HepG2 (cell line): ENCODE measurements around the gene CYSRT1. TPM values are rescaled to one million over a fixed set of nuclear protein-coding genes. Genes with fewer than 3 reads are reported as not detected.

Source experiments
- BHLHE40 ChIP-seq: IDR thresholded peaks from 2 replicates; pipeline ENCODE4 v1.6.1; 2011; ENCODE audit warnings: low read length, improper control_type of control experiment
- GATA4 ChIP-seq: sonication (generic); IDR thresholded peaks from 2 replicates; pipeline ENCODE4 v1.6.1; 2016; ENCODE audit warnings: antibody characterized with exemption, low read depth, borderline replicate concordance
- GLI4 ChIP-seq: sonication (generic); formaldehyde crosslinking; IDR thresholded peaks from 2 replicates; pipeline ENCODE4 v1.5.1; 2020; ENCODE audit warnings: missing genetic modification reagents, mild to moderate bottlenecking, moderate library complexity, borderline replicate concordance
- HMG20A ChIP-seq: IDR thresholded peaks from 2 replicates; pipeline ENCODE4 v1.6.1; 2016; ENCODE audit warnings: borderline replicate concordance
- IKZF4 ChIP-seq: sonication (generic); formaldehyde crosslinking; IDR thresholded peaks from 2 replicates; pipeline ENCODE4 v1.5.1; 2020; ENCODE audit warnings: borderline replicate concordance, mild to moderate bottlenecking, low read depth, missing genetic modification reagents; ENCODE audit errors: not compliant biosample characterization
- MED8 ChIP-seq: sonication (generic); formaldehyde crosslinking; IDR thresholded peaks from 2 replicates; pipeline ENCODE4 v1.8.1; 2023; ENCODE audit warnings: mild to moderate bottlenecking, missing genetic modification reagents; ENCODE audit not compliant: insufficient replicate concordance
- MTA1 ChIP-seq: sonication (generic); formaldehyde crosslinking; IDR thresholded peaks from 2 replicates; pipeline ENCODE4 v1.4.0; 2020; ENCODE audit warnings: missing genetic modification reagents, mild to moderate bottlenecking, borderline replicate concordance
- MXI1 ChIP-seq: IDR thresholded peaks from 3 replicates; pipeline ENCODE4 v1.6.1; 2012; ENCODE audit warnings: low read depth, low read length, inconsistent platforms, borderline replicate concordance
- PAXIP1 ChIP-seq: sonication (generic); formaldehyde crosslinking; conservative IDR thresholded peaks from 2 replicates; pipeline ENCODE4 v1.4.0; 2020; ENCODE audit warnings: mild to moderate bottlenecking, missing genetic modification reagents, moderate library complexity
- PHB2 ChIP-seq: fragments of 450-650 bp; IDR thresholded peaks from 2 replicates; pipeline ENCODE4 v1.6.1; 2018; ENCODE audit not compliant: partially characterized antibody
- POLR2AphosphoS5 ChIP-seq: IDR thresholded peaks from 2 replicates; pipeline ENCODE4 v1.6.1; 2012; ENCODE audit warnings: low read depth, low read length
- POLR2G ChIP-seq: fragments of 200-400 bp; formaldehyde crosslinking; IDR thresholded peaks from 2 replicates; pipeline ENCODE4 v1.6.1; 2018; ENCODE audit warnings: mild to moderate bottlenecking, low read depth, low read length, moderate library complexity
- SOX13 ChIP-seq, 3 experiments: fragments of 450-650 bp in 1 of 3; sonication (generic) in 1 of 3; formaldehyde crosslinking in 1 of 3; IDR thresholded peaks in 2 of 3; conservative IDR thresholded peaks in 1 of 3; 2 replicates each; pipeline versions ENCODE4 v1.5.0 to v1.6.1; 2016 to 2020; ENCODE audit warnings: antibody characterized with exemption in 1 of 3, mild to moderate bottlenecking in 1 of 3, missing compliant biosample characterization in 1 of 3, missing genetic modification reagents in 1 of 3, moderate library complexity in 1 of 3
- SP2 ChIP-seq: sonication (generic); formaldehyde crosslinking; IDR thresholded peaks from 2 replicates; pipeline ENCODE4 v1.5.1; 2020; ENCODE audit warnings: mild to moderate bottlenecking, missing genetic modification reagents
- ZBTB21 ChIP-seq: sonication (generic); formaldehyde crosslinking; IDR thresholded peaks from 2 replicates; pipeline ENCODE4 v1.4.0; 2020; ENCODE audit warnings: missing genetic modification reagents
- ZNF468 ChIP-seq: sonication (generic); formaldehyde crosslinking; IDR thresholded peaks from 2 replicates; pipeline ENCODE4 v1.8.0; 2022; ENCODE audit warnings: mild to moderate bottlenecking, moderate library complexity, missing genetic modification reagents
- ZNF572 ChIP-seq: sonication (generic); formaldehyde crosslinking; IDR thresholded peaks from 2 replicates; pipeline ENCODE4 v1.5.1; 2020; ENCODE audit warnings: mild to moderate bottlenecking, missing genetic modification reagents
- ZNF777 ChIP-seq: sonication (generic); formaldehyde crosslinking; IDR thresholded peaks from 2 replicates; pipeline ENCODE4 v1.4.0; 2020; ENCODE audit warnings: missing genetic modification reagents
- polyA plus RNA-seq, 8 experiments: library from polyadenylated mRNA; depleted of rRNA in 3 of 8; stranded (reverse) in 7 of 8; unstranded in 1 of 8; fragments of >200 nt; fragmentation: Illumina TruSeq in 4 of 8; extraction: Trizol in 4 of 8; gene quantifications; 2 replicates each; pipeline versions ENCODE4 v1.2.1 to v1.2.3, GENCODE V29; 2011 to 2016; ENCODE audit warnings: low read depth in 4 of 8, missing spikeins in 1 of 8, mixed read lengths in 1 of 8; ENCODE audit not compliant: insufficient read depth in 1 of 8
- total RNA-seq, 5 experiments: library from RNA; depleted of rRNA; stranded (reverse); fragments of >200 nt; fragmentation: Illumina TruSeq; extraction: Trizol; gene quantifications; 2 replicates each; pipeline ENCODE4 v1.2.3, GENCODE V29; 2016; ENCODE audit warnings: low read depth in 1 of 5
- TF ChIP-seq, protein P1 (sequence below): sonication (generic); formaldehyde crosslinking; IDR thresholded peaks from 2 replicates; pipeline ENCODE4 v1.4.0; 2020; ENCODE audit warnings: missing genetic modification reagents
- TF ChIP-seq, protein P2 (sequence below): sonication (generic); formaldehyde crosslinking; IDR thresholded peaks from 2 replicates; pipeline ENCODE4 v1.5.1; 2020; ENCODE audit warnings: missing genetic modification reagents, mild to moderate bottlenecking, borderline replicate concordance

Gene CYSRT1
- total and polyA plus RNA-seq, 2 of the 13 experiments (the other 11 are each of a cell fraction or from before 2014, with no cell fraction given) = 1.5 to 2.1 TPM

DNA sequence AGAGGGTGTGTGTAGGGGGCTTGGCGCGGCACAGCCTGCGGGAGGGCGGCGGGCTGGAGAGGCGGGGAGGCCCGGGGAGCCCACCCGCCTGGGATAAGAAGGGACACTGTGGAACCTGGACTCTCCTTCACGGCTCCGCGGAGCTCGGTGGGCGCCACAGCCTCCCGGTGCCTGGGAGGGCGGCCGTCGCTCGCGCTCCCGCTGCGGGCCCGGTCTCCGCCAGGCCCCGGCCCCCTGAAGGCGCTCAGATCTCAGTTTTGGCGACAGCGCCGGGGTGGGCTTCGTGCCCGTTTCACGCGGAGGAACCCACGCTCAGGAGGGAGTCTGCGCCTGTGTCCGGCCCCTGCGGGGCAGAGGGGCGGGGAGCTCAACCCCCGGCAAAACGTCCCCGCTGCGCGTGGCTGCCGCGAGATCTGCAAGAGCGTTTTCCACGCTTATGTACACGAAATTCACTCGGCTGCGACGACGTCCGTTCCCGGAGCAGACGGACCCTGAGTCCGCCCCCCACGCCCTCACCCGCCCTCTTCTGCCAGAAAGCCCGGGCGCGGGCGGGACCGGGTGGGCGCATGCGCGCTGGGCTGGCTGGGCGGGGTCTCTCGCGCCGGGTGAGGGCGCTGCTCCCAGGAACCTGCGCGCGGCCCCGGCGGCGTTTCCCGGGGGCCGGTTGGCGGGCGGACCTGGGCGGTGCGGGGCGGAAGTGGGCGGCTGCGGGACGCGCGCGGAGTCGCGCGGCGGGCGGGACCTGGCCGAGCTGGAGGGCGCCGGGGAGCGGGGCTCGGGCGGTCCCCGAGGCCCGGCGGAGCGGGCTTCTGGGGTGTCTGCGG lies 29.9 kb downstream of the CYSRT1 start, which contains the start of gene NELFB (continued):
- TF ChIP-seq, protein P1, sequence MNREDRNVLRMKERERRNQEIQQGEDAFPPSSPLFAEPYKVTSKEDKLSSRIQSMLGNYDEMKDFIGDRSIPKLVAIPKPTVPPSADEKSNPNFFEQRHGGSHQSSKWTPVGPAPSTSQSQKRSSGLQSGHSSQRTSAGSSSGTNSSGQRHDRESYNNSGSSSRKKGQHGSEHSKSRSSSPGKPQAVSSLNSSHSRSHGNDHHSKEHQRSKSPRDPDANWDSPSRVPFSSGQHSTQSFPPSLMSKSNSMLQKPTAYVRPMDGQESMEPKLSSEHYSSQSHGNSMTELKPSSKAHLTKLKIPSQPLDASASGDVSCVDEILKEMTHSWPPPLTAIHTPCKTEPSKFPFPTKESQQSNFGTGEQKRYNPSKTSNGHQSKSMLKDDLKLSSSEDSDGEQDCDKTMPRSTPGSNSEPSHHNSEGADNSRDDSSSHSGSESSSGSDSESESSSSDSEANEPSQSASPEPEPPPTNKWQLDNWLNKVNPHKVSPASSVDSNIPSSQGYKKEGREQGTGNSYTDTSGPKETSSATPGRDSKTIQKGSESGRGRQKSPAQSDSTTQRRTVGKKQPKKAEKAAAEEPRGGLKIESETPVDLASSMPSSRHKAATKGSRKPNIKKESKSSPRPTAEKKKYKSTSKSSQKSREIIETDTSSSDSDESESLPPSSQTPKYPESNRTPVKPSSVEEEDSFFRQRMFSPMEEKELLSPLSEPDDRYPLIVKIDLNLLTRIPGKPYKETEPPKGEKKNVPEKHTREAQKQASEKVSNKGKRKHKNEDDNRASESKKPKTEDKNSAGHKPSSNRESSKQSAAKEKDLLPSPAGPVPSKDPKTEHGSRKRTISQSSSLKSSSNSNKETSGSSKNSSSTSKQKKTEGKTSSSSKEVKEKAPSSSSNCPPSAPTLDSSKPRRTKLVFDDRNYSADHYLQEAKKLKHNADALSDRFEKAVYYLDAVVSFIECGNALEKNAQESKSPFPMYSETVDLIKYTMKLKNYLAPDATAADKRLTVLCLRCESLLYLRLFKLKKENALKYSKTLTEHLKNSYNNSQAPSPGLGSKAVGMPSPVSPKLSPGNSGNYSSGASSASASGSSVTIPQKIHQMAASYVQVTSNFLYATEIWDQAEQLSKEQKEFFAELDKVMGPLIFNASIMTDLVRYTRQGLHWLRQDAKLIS (CRISPR knock-in tag) = no peak
- TF ChIP-seq GATA4 (peak; percentile 46; the same call in 1 of the 2 replicates), MTA1 (CRISPR knock-in tag) (no peak; the same call in 1 of the 2 replicates), PHB2 (no peak), SOX13 (IDR thresholded peaks at IDR 0.05) (no peak), SOX13 (CRISPR knock-in tag; conservative IDR thresholded peaks at IDR 0.05 in 1 of 2, IDR thresholded peaks at IDR 0.05 in 1 of 2) (peak in 1 of 2 experiments; percentile 20; a peak in 1 of 4 replicates), ZBTB21 (no peak), HMG20A (CRISPR knock-in tag) (no peak), PAXIP1 (CRISPR knock-in tag) (no peak), ZNF777 (0 out of 2 replicates have a peak, but pooled peaks have one; percentile 57), POLR2G (peak; percentile 88), IKZF4 (no peak), ZNF572 (CRISPR knock-in tag) (no peak), ZNF468 (no peak), SP2 (CRISPR knock-in tag) (peak; percentile 52), BHLHE40 (no peak), MED8 (peak; percentile 59), POLR2AphosphoS5 (peak; percentile 88), GLI4 (CRISPR knock-in tag) (no peak), MXI1 (peak; percentile 70; the same call in 2 of the 3 replicates)
- TF ChIP-seq, protein P2, sequence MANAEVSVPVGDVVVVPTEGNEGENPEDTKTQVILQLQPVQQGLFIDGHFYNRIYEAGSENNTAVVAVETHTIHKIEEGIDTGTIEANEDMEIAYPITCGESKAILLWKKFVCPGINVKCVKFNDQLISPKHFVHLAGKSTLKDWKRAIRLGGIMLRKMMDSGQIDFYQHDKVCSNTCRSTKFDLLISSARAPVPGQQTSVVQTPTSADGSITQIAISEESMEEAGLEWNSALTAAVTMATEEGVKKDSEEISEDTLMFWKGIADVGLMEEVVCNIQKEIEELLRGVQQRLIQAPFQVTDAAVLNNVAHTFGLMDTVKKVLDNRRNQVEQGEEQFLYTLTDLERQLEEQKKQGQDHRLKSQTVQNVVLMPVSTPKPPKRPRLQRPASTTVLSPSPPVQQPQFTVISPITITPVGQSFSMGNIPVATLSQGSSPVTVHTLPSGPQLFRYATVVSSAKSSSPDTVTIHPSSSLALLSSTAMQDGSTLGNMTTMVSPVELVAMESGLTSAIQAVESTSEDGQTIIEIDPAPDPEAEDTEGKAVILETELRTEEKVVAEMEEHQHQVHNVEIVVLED = peak; percentile 46
